ENCODE data around the gene LMO3. TPM values are rescaled to one million over a fixed set of nuclear protein-coding genes. Genes with fewer than 3 reads are reported as not detected.

LMO3 gene
- total and polyA plus RNA-seq, 3 donors from 2014 or later: 1.8 to 2.3 (median 2.0) TPM

GRCh38 chr12:16560273-16560672 is 45.7 kb downstream of the LMO3 start:
- TF ChIP-seq POLR2A (IDR thresholded peaks at IDR 0.05) (no peak), CTCF (IDR thresholded peaks at IDR 0.05) (no peak)
- Histone ChIP-seq H3K27ac (no peak overlapping the region), H3K4me3 (no peak overlapping the region), H3K27me3 (no peaks in the 10 kb centered on the region), H3K36me3 (ENCODE audit: low read depth, missing control alignments) (no peaks in the 10 kb centered on the region), H3K9me3 (no peaks in the 10 kb centered on the region), H3K4me1 (no peaks in the 10 kb centered on the region)
- no peak for DNase-seq
- intact Hi-C loops (cut with DNase I; ENCODE audit: low total_unique reads): no loop called here
- WGBS, 2 donors: 78 to 84% methylated on average over 5 of the region's 5 CpGs

GRCh38 chr12:16555630-16556029 is 50.3 kb downstream of the LMO3 start:
- Histone ChIP-seq H3K9me3 (no peaks in the 10 kb centered on the region), H3K27ac (no peak overlapping the region), H3K4me1 (no peaks in the 10 kb centered on the region), H3K4me3 (no peak overlapping the region), H3K36me3 (ENCODE audit: low read depth, missing control alignments) (no peaks in the 10 kb centered on the region), H3K27me3 (no peaks in the 10 kb centered on the region)
- WGBS, 2 donors: 37 to 44% methylated on average over 7 of the region's 7 CpGs
- intact Hi-C loops (cut with DNase I; ENCODE audit: low total_unique reads): no loop called here
- no peak for DNase-seq
- TF ChIP-seq CTCF (IDR thresholded peaks at IDR 0.05): no peak
- TF ChIP-seq POLR2A (IDR thresholded peaks at IDR 0.05): no peak

GRCh38 chr12:16553457-16553856 is 52.5 kb downstream of the LMO3 start:
- WGBS, 2 donors: 66% methylated on average over 3 of the region's 3 CpGs
- Histone ChIP-seq H3K4me1 (no peaks in the 10 kb centered on the region), H3K36me3 (ENCODE audit: low read depth, missing control alignments) (no peaks in the 10 kb centered on the region), H3K9me3 (no peaks in the 10 kb centered on the region), H3K4me3 (no peak overlapping the region), H3K27ac (no peak overlapping the region), H3K27me3 (no peaks in the 10 kb centered on the region)
- TF ChIP-seq POLR2A (IDR thresholded peaks at IDR 0.05) (no peak), CTCF (IDR thresholded peaks at IDR 0.05) (no peak)
- intact Hi-C loops (cut with DNase I; ENCODE audit: low total_unique reads): no loop called here
- DNase-seq: no peak

GRCh38 chr12:16552301-16552700 is 53.7 kb downstream of the LMO3 start:
- H3K4me3 ChIP-seq: no peak overlapping the region
- H3K4me1 ChIP-seq: no peaks in the 10 kb centered on the region
- H3K27ac ChIP-seq: no peak overlapping the region
- no peak for DNase-seq
- no peaks in the 10 kb centered on the region for H3K27me3 ChIP-seq
- TF ChIP-seq POLR2A (IDR thresholded peaks at IDR 0.05) (no peak), CTCF (IDR thresholded peaks at IDR 0.05) (no peak)
- H3K9me3 ChIP-seq: no peaks in the 10 kb centered on the region
- intact Hi-C loops (cut with DNase I; ENCODE audit: low total_unique reads): no loop called here
- no peaks in the 10 kb centered on the region for H3K36me3 ChIP-seq (ENCODE audit: low read depth, missing control alignments)

- Histone ChIP-seq H3K27me3 (no peaks in the 10 kb centered on the region), H3K27ac (no peak overlapping the region), H3K4me1 (no peaks in the 10 kb centered on the region), H3K4me3 (no peak overlapping the region), H3K36me3 (ENCODE audit: low read depth, missing control alignments) (no peaks in the 10 kb centered on the region), H3K9me3 (no peaks in the 10 kb centered on the region)
- no peak for DNase-seq
- TF ChIP-seq POLR2A (IDR thresholded peaks at IDR 0.05) (no peak), CTCF (IDR thresholded peaks at IDR 0.05) (no peak)
- WGBS, 2 donors: 87 to 94% methylated on average over 3 of the region's 3 CpGs
- intact Hi-C loops (cut with DNase I; ENCODE audit: low total_unique reads): no loop called here
These were observed 60.1 kb downstream of the LMO3 start for GRCh38 chr12:16545836-16546235.
